Pancreas (tissue), 10 donors: ENCODE results near the gene GPANK1. TPM values are rescaled to one million over a fixed set of nuclear protein-coding genes. Genes with fewer than 3 reads are reported as not detected.

Experiments
- ATAC-seq, 4 donors: fragments of 200-7000 bp; cut with Tn5 transposase; one replicate each; pipeline versions ENCODE4 v1.8.0 to v1.9.1; 2020; ENCODE audit warnings: mild to moderate bottlenecking in 4 of 4, moderate library complexity in 4 of 4
- DNase-seq, 6 donors: peaks; one replicate each; pipeline ENCODE4 v3.0.0-alpha.2; 2020
- FAIRE-seq: peaks from 2 replicates; lab custom pipeline; 2012; peaks lifted over from hg19 to GRCh38; lab: Jason Lieb, UNC
- H3K27ac ChIP-seq, 4 donors: fragments of 200-600 bp; sonication (generic); 1 replicate in 3 of 4; 2 replicates in 1 of 4; pipeline versions ENCODE4 v1.5.0 to v1.8.0; 2020
- H3K27me3 ChIP-seq, 4 donors: fragments of 200-600 bp; one replicate each; pipeline ENCODE4 v1.8.0; 2021
- H3K36me3 ChIP-seq, 3 donors: fragments of 200-600 bp; sonication (generic) in 1 of 3; one replicate each; pipeline versions ENCODE4 v1.5.0 to v1.8.0; 2020 to 2021
- H3K4me1 ChIP-seq, 3 donors: fragments of 200-600 bp; one replicate each; pipeline ENCODE4 v1.8.0; 2021
- H3K4me3 ChIP-seq, 4 donors: fragments of 200-600 bp; sonication (generic) in 2 of 4; one replicate each; pipeline versions ENCODE4 v1.5.0 to v1.8.0; 2020 to 2021
- H3K9me3 ChIP-seq, 4 donors: fragments of 200-600 bp; one replicate each; pipeline ENCODE4 v1.8.0; 2021
- CTCF ChIP-seq, 4 donors: fragments of 200-600 bp; sonication (generic) in 3 of 4; IDR thresholded peaks; one replicate each; pipeline versions ENCODE4 v1.5.0 to v1.8.0; 2021; ENCODE audit warnings: antibody characterized with exemption in 4 of 4
- WGBS, 2 donors: extraction: QIAGEN DNeasy Blood & Tissue Kit; methylation state at CpG; one replicate each; pipeline ENCODE4 v1.1.7; 2013; 5-methylcytosine and 5-hydroxymethylcytosine counted together
- intact Hi-C, 3 donors: fragments of 100-400 bp; cut with DNase I; formaldehyde crosslinking; loops; one replicate each; pipeline versions ENCODE4 v1.11.1 to v1.14.2; 2022
- polyA plus RNA-seq, 2 donors: library from polyadenylated mRNA; stranded (reverse); fragments of 200-250 nt; gene quantifications; one replicate each; pipeline ENCODE4 v1.2.3, GENCODE V29; 2013
- total RNA-seq, 6 donors: library from RNA; stranded (reverse); fragmentation: NEBNext Ultra II Directional in 4 of 6; extraction: Animal tissue kit (Norgen Biotek cat#: 25700) in 4 of 6; gene quantifications; one replicate each; pipeline versions ENCODE4 v1.2.1 to v1.2.4, GENCODE V29; 2021 to 2023
- donor health status: healthy with polysubstance abuse.
- donor health status: DM: no; HTN: no; CAD: no; lungs with moderate emphysema.
- donor health status: DM: no; HTN: no; CAD: no.
- donor health status: control.
- donor health status: control.
- donor health status: Bipolar disorder and iron deficiency.
- donor health status: DM: yes; HTN: yes; CAD: no.
- donor health status: DM: no; HTN: no; CAD: no.
- donor health status: DM: no; HTN: no; CAD: no.
- donor health status: DM: yes; HTN: yes; CAD: no.

Gene GPANK1
- total and polyA plus RNA-seq, 8 donors, result 5.5 to 11.6 (median 7.0) TPM

GRCh38 chr6:31676904-31677303 is 12.1 kb upstream of the GPANK1 start:
- intact Hi-C loops, result no loop called here
- no peak overlapping the region for H3K27ac ChIP-seq
- WGBS, 2 donors, result 69 to 74% methylated on average over 6 of the region's 6 CpGs

GRCh38 chr6:31676322-31676903 is 11.6 kb upstream of the GPANK1 start:
- Histone ChIP-seq H3K4me3 (no peak overlapping the region), H3K36me3 (peaks cover 4 to 8% (median 6%) of the 10 kb centered on the region in 3 donors), H3K9me3 (no peaks in the 10 kb centered on the region), H3K4me1 (peaks cover 3 to 5% (median 3%) of the 10 kb centered on the region in 3 donors), H3K27me3 (no peaks in the 10 kb centered on the region), H3K27ac (no peak overlapping the region)
- 77 to 89% methylated on average over 4 of the region's 4 CpGs for WGBS, 2 donors
- FAIRE-seq, result no peak
- ATAC-seq, result no peak
- no peak for DNase-seq
- intact Hi-C loops, result no loop called here
- no peak for TF ChIP-seq CTCF (IDR thresholded peaks at IDR 0.05)

More at GRCh38 chr6:31676904-31677303, 12.1 kb upstream of the GPANK1 start:
- no peaks in the 10 kb centered on the region for H3K9me3 ChIP-seq
- no peak for TF ChIP-seq CTCF (IDR thresholded peaks at IDR 0.05)
- H3K36me3 ChIP-seq, result peaks cover 0 to 5% (median 3%) of the 10 kb centered on the region in 3 donors
- ATAC-seq (no peak), DNase-seq (no peak), FAIRE-seq (no peak)
- no peak overlapping the region for H3K4me3 ChIP-seq
- H3K4me1 ChIP-seq, result peaks cover 3 to 8% (median 5%) of the 10 kb centered on the region in 3 donors
- H3K27me3 ChIP-seq, result no peaks in the 10 kb centered on the region

GRCh38 chr6:31669676-31670075 is 4.9 kb upstream of the GPANK1 start, which contains the start of gene LY6G5B:
Gene LY6G5B (plus strand): TSS chr6:31669976. CDS start chr6:31670951, 975 bp downstream.
- Histone ChIP-seq H3K27ac (no peak within 1 kb of the TSS), H3K27me3 (no peaks in the 10 kb centered on the region), H3K9me3 (no peaks in the 10 kb centered on the region), H3K4me3 (no peak within 1 kb of the TSS), H3K4me1 (peaks cover 0 to 10% (median 9%) of the 10 kb centered on the region in 3 donors), H3K36me3 (peaks cover 7 to 51% (median 27%) of the 10 kb centered on the region in 3 donors)
- ATAC-seq, result no peak
- WGBS, 2 donors, result 74 to 80% methylated on average over 8 of the region's 8 CpGs
- TF ChIP-seq CTCF (IDR thresholded peaks at IDR 0.05), result no peak
- DNase-seq, result no peak
- intact Hi-C loops, result no loop called here
- FAIRE-seq, result no peak

- FAIRE-seq, result no peak
- ATAC-seq, result no peak
- no peak for DNase-seq
- H3K4me3 ChIP-seq, result peak overlapping the region; percentile 66 to 80 (median 74)
- no peak for TF ChIP-seq CTCF (IDR thresholded peaks at IDR 0.05)
- peaks cover 11 to 24% (median 23%) of the 10 kb centered on the region in 3 donors for H3K4me1 ChIP-seq
- peak overlapping the region; percentile 25 to 80 (median 68) for H3K27ac ChIP-seq
- H3K27me3 ChIP-seq, result no peaks in the 10 kb centered on the region
- peaks cover 4 to 43% (median 21%) of the 10 kb centered on the region in 3 donors for H3K36me3 ChIP-seq
- intact Hi-C loops, result no loop called here
- 3% methylated on average over 15 of the region's 15 CpGs for WGBS, 2 donors
- H3K9me3 ChIP-seq, result no peaks in the 10 kb centered on the region
Observed at GRCh38 chr6:31666337-31666965, 1.7 kb upstream of the GPANK1 start.
